GM06990 (cell line): ENCODE results near the gene WHRN.

Experiments
- DNase-seq: peaks from one replicate; pipeline ENCODE4 v3.0.0-alpha.2; 2011; ENCODE audit not compliant: insufficient read length; ENCODE audit errors: extremely low read depth
- H3K27me3 ChIP-seq: replicated peaks from 2 replicates; pipeline ENCODE4 v1.6.0; 2011; ENCODE audit warnings: low read length; ENCODE audit not compliant: control insufficient read depth, insufficient read depth
- H3K36me3 ChIP-seq: 2 replicates; pipeline ENCODE4 v1.5.1; 2011; ENCODE audit warnings: low read length; ENCODE audit not compliant: control insufficient read depth, insufficient read depth
- H3K4me3 ChIP-seq: replicated peaks from 2 replicates; pipeline ENCODE4 v1.5.1; 2011; ENCODE audit warnings: low read depth, mild to moderate bottlenecking, control low read depth, low read length
- TF ChIP-seq, protein P1 (sequence below): IDR thresholded peaks from 2 replicates; pipeline ENCODE4 v1.5.1; 2011; ENCODE audit warnings: low read length, control low read depth, mild to moderate bottlenecking, inconsistent platforms; ENCODE audit not compliant: insufficient read depth, poor library complexity, severe bottlenecking

The WHRN gene

DNA sequence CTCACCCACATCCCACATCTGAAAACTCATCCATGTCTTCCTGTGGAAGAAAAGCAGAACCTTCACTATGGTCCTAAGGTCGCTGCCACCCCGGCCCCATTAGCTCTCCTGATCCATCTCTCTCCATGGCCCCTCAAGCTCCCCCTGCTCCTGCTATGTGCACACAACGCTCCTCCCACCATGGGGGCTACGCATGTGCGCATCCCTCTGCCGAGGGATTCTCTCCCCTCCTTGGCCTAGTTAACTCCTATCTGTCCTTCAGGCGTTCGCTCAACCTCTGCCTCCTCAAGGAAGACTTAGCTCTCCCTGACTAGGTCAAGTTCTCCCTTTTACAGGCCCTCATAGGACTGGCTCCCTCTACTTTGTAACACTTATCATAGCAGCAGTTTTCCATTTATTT is 127.3 kb downstream of the WHRN start:
- Histone ChIP-seq H3K4me3 (no peak overlapping the region), H3K36me3 (peaks cover 45% of the 10 kb centered on the region), H3K27me3 (no peaks in the 10 kb centered on the region)
- TF ChIP-seq, protein P1, sequence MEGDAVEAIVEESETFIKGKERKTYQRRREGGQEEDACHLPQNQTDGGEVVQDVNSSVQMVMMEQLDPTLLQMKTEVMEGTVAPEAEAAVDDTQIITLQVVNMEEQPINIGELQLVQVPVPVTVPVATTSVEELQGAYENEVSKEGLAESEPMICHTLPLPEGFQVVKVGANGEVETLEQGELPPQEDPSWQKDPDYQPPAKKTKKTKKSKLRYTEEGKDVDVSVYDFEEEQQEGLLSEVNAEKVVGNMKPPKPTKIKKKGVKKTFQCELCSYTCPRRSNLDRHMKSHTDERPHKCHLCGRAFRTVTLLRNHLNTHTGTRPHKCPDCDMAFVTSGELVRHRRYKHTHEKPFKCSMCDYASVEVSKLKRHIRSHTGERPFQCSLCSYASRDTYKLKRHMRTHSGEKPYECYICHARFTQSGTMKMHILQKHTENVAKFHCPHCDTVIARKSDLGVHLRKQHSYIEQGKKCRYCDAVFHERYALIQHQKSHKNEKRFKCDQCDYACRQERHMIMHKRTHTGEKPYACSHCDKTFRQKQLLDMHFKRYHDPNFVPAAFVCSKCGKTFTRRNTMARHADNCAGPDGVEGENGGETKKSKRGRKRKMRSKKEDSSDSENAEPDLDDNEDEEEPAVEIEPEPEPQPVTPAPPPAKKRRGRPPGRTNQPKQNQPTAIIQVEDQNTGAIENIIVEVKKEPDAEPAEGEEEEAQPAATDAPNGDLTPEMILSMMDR: no peak
- no peak for DNase-seq

DNA sequence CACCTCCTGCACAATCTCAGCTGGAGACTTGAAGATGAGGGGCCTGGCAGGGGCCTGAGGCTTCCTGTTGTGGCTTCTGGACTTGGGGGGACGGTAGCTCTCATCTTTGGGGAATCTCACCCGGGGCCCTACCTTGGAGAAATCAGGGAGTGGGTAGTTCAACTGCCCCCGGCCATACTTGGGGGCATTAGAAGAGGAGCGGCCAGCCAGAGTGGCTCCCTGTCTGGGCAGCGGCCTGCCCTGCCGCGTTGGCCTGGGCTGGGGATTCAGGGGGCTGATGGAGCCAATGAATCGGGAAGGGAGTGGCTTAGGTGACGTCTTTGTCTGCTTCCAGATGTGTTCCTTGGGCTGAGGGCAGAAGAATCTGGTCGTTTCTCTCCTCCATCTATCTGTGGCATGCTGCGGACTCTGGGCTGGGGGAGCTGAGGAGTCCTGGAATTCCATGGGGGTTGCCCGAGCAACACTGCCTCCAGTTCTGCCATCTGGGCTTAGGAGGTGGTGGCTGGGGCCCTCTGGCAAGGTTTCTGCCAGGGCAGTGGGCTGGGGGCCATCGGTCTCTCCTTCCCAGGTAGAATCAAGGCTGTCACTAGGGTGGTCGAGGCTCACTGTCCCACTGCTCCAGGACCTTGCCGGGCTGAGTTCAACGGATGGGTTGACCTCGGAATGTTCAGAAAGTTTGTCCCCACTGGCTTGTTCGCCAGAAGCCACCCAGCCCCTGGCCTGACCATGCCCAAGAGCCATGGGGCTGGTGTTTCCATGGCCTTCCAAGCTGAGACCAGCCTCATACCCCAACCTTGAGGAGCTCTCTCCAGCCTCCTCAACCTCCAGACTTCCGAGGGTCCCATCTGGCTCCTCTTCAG is 128.5 kb downstream of the WHRN start:
- DNase-seq: no peak
- H3K4me3 ChIP-seq: no peak overlapping the region
- peaks cover 50% of the 10 kb centered on the region for H3K36me3 ChIP-seq
- TF ChIP-seq, protein P1: no peak
- no peaks in the 10 kb centered on the region for H3K27me3 ChIP-seq

DNA sequence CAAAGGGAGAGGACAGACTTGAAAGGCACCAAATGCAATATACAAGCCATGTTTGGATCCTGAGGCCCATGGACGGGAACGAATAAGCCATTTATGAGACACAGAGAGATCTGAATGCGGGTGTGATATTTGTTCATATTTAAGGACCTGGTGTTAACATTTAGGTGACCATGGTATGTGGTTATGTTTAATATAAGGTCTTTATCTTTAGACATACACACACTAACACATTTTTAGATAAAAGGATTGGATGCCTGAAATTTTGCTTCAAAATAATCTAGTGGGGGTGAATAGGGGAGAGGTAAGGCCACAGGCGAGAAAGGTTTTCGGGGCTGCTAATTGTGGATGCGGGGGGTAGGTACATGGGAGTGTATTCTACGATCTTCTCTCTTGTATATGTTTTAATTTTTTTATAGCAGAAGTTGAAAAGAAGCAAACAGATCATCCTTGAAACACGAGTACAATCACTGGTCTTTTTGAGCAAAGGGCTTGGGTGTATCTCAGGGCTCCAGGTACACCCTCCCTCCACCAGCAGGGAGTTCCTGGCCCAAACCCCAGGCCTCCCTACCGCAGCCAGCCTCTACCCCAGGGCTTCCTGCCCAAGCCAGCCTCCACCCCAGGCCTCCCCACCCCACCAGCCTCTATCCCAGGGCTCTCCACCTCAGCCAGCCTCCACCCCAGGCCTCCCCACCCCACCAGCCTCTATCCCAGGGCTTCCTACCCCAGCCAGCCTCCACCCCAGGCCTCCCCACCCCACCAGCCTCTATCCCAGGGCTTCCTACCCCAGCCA is 129.7 kb downstream of the WHRN start:
- peaks cover 54% of the 10 kb centered on the region for H3K36me3 ChIP-seq
- H3K27me3 ChIP-seq: no peaks in the 10 kb centered on the region
- TF ChIP-seq, protein P1: no peak
- no peak overlapping the region for H3K4me3 ChIP-seq
- DNase-seq: no peak

DNA sequence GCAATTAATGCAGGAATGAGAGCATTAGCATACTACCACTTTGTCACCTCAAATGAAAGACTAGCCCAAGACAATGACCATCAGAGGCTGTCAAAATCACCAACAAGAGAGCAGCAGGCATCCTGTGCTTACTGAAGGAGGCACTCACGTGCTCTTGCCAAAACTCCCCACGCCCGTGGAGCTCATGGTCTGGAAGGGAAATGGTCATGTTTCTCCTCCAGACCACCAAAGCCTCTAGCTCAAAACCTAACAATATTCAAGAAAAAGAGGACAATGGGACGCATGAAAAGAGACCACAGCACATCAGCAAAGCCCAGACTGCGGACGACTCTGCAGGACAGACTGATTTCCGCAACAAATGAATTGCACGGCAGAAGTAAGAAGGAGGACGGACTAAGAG is 130.3 kb downstream of the WHRN start:
- TF ChIP-seq, protein P1: no peak
- Histone ChIP-seq H3K27me3 (no peaks in the 10 kb centered on the region), H3K36me3 (peaks cover 57% of the 10 kb centered on the region), H3K4me3 (no peak overlapping the region)
- DNase-seq: no peak

DNA sequence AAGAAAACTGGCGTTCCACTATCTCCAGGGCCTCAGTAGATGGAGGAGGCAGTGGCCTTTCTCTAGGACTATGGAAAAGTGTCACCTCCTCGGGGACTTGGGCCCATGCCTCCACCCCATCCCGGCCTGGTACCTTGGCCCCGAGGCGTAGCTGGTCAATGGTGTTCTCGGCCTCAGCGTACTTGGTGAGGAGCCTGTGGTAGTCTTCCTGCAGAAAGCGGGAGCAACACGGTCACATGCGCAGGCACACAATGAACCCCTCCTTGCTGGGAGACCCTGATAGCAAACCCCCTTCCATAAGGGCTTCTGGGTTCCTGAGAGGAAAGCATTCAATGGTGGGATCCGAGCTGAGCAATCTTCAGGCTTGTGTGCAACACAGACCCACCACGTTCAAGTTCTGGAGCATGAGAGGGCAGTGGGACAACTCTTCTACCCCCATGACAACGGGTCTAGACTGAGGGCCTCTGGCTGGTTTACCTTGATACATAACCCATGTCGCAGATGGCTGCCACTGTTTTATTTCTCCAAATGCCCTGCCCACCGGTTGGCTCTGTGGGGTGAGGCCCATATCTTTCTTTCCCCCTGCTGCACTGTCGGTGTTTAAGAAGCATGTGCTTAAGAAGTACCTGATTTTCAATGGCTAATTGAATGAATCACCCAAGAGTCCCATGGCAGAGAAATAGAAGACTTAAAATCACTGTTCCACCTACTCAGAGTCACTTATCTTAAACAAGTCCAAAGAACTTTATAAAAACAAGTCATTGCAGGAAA is 131.1 kb downstream of the WHRN start:
- no peak for DNase-seq
- H3K27me3 ChIP-seq: no peaks in the 10 kb centered on the region
- TF ChIP-seq, protein P1: no peak
- H3K4me3 ChIP-seq: no peak overlapping the region
- H3K36me3 ChIP-seq: peaks cover 55% of the 10 kb centered on the region
